Stimulated activated CD8-positive, alpha-beta memory T cell treated with anti-CD3 and anti-CD28 coated beads, Interleukin-12 subunit alpha, Interleukin-12 subunit beta, amount 100 ng/mL, for 4 hours (primary cell): ENCODE data around the gene TEK.

Experiments used
- DNase-seq: peaks from one replicate; pipeline ENCODE4 v3.0.0-alpha.2; 2020; ENCODE audit warnings: low read depth

TEK gene

GRCh38 chr9:27124151-27124550, 15.1 kb downstream of the TEK start:
- DNase-seq, result no peak

DNA sequence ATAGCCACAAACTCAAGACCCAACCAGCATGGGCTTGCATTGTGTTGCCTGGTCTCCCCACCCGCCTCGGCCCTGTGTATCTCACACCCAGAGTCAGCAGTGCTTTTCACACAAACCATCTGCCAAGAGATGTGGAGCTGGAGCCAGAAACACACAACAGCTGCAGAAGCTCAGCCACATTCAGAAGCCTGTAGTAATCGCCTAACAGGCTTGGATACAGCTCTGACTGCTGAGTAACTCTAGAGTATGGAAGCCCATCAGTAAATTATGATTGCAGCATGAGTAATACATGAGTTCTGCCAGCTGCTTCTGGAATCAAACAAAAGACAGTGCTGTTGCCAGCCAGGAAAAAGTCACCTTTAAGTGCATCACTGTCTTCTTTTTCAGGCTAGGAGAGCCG, 16.0 kb downstream of the TEK start:
- DNase-seq, result no peak

DNA sequence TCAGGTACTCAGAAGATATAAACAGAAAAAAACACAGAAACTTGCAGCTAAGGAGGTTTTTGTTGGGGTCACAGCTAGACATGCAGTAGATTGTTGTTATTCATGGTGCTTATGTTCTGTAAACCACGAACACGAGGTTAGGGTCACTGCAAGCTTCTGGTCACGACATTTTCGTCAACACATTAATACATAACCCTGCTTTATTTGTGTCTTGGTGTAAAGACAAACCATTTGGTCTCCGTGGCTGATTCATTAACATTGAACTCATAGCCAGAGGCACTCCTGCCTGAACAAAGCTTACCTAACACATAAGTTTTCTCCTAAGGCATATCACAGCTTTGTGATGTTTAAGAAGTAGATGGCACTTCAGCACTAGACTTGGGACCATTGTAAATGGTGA, 16.9 kb downstream of the TEK start:
- no peak for DNase-seq

DNA sequence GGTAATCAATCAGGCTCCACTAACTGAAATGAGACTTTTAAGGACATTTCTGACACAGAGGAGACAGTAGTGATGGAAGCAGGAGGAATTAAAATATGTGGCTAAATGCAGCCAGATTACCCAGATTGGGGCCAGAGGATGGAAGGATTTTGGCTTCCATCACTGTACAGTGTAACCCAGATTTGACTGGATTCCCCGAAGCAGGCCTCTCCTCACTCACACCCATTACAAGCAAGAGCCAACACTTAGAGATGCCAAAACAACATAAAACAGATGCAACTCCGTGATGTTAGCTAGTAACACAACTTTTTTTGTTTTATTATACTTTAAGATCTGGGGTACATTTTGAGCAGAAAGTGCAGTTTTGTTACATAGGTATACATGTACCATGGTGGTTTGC, 17.6 kb downstream of the TEK start:
- DNase-seq, result no peak

- DNase-seq, result no peak
Observed at GRCh38 chr9:27129221-27129620, 20.2 kb downstream of the TEK start.

DNA sequence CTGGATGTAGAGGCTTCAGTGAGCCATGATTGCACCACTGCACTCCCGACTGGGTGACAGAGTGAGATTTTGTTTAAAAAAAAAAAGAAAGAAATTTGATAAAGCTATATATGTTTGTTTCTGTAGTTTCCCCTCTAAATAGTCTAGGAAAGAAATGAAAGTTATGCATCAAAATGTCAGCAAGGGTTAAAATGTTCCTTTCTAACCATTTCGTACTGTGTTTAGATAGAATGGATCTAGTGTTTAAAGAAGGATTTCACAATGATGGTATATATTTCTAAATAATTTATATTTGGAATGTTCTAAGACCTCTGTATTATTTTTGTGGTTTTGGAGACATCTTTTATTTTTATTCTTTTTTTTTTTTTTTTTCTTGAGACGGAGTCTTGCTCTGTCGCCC, 22.7 kb downstream of the TEK start:
- no peak for DNase-seq

DNA sequence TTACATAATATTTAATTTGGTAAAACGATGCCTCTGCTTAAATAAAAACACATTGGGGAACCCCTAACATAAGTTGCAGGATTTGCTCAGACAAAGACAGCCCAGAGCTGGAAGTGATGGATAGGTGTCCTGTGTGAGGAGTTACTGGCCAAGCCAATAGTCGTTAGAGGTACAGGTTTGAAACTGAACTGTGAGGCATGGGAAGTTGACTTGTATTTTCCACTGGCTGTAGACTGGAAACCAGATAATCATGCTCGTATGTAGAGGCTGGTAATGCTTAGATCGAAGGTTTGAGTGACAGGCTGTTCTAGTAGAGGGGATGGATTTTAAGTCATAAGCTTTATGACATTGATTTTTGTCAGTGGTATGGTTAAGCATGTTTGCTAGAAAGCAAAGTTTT, 24.8 kb downstream of the TEK start:
- DNase-seq, result no peak

DNA sequence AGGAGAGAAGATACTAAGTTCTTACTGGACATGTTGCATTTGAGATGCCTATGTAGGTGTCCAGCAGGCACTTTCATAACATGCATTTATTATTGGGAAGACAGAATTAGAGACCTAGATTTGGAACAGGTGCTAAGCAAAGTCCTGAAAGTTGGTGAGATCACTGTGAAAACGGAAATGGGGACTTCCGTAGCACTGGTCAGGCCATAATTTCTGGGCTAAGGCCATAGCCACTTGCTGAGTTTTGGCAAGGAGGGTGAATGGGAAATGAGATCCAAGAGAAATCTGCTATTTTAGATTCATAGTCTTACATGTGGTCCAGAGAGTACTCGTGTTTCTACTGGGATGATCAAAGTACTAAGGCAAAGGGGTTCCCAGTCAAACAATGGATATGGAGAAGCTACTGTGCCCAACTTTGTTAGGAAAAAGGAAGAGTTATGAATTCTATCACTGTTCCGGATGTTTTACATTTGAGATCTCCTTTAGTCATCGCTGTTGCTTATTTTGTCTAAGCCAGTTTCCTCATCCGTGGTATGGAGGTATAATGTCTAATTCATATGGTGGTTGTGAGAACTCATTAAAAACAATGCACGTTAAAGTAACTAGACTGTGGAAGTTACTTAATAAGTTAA, 33.4 kb downstream of the TEK start:
- DNase-seq, result no peak

GRCh38 chr9:27145143-27145542, 36.1 kb downstream of the TEK start:
- no peak for DNase-seq

GRCh38 chr9:27149651-27150050, 40.6 kb downstream of the TEK start:
- no peak for DNase-seq

DNA sequence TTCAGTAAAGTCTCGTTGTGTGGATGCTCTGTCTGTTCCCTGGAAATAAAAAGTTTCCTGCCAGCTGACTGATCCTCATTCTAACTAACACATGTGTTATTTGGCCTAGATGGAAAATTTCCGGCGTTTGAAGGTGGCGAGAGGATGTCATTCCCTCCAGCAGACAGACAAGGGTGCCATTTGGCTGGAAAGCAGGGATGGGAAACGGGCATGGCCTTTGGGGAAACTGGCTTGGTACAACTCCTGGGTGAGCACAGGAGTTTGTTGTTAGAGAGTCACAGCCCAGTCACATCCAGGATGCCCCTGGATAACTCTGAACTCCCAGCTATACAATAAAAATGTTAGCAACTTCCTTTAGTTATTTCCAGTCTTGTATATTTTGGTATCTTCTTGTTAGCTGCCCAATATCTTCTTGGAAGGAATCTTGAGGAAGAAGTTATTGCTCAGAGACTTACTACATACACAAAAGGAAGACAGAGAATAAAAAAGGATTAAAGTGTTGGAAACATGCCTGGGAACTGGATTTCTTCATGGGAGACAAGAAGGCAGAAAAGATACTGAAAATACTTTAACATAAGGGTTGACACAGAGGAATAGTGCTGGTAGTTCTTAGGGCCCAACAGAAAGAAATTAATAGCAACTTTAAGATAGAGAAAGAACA, 41.9 kb downstream of the TEK start:
- no peak for DNase-seq

GRCh38 chr9:27151693-27152404, 42.8 kb downstream of the TEK start:
- DNase-seq, result no peak

- DNase-seq, result no peak
Observed at GRCh38 chr9:27152405-27152718, 43.3 kb downstream of the TEK start.

GRCh38 chr9:27154908-27155307, 45.9 kb downstream of the TEK start:
- no peak for DNase-seq

GRCh38 chr9:27157097-27157496, 48.1 kb downstream of the TEK start:
- no peak for DNase-seq

GRCh38 chr9:27157736-27158135, 48.7 kb downstream of the TEK start:
- no peak for DNase-seq

DNA sequence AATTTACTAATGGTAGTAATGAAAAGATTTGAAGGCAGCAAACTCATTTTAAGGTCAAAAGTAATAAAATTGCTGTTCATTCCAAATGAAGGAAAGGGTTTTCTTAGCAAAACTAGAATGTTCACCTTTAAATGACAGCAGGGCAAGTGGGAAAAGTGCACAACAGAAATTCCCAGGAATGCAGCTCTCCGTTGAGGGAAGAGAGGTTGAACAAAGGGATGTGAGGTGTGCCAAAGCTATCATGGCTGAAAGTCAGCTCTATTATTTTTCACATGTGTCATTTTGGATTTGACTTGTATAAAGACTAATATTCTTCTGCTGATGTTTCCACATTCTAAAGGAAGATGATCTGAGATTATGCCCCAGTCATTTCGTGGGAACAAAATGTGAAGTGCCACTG, 51.6 kb downstream of the TEK start:
- no peak for DNase-seq

DNA sequence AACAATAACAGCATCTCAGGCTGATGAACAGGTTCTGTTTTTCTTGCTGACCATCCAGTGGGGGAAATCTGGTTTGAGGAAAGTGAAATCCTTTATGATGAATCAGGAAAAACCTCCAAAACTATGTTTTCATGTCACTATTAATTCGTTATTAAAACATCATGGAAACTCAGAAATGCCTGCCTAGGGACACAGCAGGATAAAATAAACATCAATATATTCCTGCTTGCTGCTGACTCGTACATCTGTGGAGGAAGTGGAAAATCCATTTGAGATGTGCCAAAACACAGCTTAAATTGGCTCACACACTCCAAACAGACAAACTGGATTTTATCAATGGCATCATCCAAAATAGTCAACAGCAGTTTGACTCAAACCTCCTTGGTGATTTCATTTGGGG, 53.0 kb downstream of the TEK start:
- no peak for DNase-seq

- DNase-seq, result no peak
Observed at GRCh38 chr9:27165068-27165467, 56.0 kb downstream of the TEK start.

DNA sequence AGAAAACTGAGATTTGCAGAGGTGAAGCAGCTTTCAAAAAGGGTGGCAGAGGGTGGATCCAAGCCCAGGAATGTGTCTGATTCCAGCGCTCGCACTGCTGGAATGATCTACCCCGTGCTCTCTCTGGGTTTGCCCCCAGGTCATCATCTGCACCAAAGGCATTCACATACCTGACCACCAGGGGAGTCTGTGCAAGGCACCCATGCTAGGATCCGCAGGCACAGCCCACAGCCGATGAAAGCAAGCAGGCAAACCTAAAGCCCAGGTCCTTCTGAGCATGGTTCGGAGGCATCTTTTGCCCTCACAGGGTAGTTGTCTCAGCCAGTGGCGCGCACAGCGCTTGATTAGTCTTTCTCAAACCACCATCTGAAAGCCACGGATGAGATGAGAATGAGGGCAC, 56.6 kb downstream of the TEK start:
- DNase-seq, result no peak

GRCh38 chr9:27168496-27168895, 59.5 kb downstream of the TEK start:
- no peak for DNase-seq

GRCh38 chr9:27168951-27169350, 59.9 kb downstream of the TEK start:
- no peak for DNase-seq

DNA sequence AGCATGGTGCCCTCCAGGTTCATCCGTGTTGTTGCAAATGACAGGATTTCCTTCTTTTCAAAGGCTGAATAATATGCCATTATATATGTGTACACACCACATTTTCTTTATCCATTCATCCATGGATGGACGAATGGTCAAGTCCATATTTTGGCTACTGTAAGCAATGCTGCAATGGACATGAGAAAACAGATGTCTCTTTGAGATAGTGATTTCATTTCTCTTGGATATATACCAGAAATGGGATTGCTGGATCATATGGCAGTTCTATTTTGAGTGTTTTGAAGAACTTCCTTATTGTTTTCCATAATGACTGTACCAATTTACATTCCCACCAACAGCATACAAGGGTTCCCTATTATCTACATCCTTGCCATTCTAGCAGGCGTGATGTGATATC, 67.9 kb downstream of the TEK start:
- DNase-seq, result no peak
